Measurements from ENCODE around the gene SLC15A5.

The SLC15A5 gene

DNA sequence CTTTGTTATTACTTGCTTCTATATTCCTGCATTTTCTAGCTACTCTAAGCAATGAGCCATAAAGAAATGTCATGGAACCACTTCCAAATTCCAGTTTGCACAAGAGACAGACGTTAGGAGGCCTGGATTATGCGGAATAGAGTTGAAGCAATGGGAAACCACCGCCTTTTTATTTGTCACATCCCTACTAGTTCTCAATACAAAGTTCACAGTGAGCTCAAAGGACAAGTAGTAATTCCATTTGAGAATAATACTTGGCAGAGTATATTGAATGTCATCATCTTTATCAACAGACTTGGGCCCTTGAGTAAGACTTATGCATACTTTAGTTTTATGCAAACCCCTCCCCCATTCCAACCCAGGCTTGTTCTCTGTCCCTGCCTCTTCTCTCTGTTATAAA is 3.7 kb upstream of the SLC15A5 start:
- DNase-seq, result no peak
- TF ChIP-seq, protein P1, sequence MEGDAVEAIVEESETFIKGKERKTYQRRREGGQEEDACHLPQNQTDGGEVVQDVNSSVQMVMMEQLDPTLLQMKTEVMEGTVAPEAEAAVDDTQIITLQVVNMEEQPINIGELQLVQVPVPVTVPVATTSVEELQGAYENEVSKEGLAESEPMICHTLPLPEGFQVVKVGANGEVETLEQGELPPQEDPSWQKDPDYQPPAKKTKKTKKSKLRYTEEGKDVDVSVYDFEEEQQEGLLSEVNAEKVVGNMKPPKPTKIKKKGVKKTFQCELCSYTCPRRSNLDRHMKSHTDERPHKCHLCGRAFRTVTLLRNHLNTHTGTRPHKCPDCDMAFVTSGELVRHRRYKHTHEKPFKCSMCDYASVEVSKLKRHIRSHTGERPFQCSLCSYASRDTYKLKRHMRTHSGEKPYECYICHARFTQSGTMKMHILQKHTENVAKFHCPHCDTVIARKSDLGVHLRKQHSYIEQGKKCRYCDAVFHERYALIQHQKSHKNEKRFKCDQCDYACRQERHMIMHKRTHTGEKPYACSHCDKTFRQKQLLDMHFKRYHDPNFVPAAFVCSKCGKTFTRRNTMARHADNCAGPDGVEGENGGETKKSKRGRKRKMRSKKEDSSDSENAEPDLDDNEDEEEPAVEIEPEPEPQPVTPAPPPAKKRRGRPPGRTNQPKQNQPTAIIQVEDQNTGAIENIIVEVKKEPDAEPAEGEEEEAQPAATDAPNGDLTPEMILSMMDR (IDR thresholded peaks at IDR 0.05; ENCODE audit: low read depth, low read length), result no peak
- no peaks in the 10 kb centered on the region for H3K9me3 ChIP-seq
- H3K27me3 ChIP-seq, result no peaks in the 10 kb centered on the region
- H3K4me1 ChIP-seq, result no peaks in the 10 kb centered on the region
- no peak overlapping the region for H3K4me3 ChIP-seq (ENCODE audit: low read depth, low read length)
- H3K36me3 ChIP-seq, result no peaks in the 10 kb centered on the region

DNA sequence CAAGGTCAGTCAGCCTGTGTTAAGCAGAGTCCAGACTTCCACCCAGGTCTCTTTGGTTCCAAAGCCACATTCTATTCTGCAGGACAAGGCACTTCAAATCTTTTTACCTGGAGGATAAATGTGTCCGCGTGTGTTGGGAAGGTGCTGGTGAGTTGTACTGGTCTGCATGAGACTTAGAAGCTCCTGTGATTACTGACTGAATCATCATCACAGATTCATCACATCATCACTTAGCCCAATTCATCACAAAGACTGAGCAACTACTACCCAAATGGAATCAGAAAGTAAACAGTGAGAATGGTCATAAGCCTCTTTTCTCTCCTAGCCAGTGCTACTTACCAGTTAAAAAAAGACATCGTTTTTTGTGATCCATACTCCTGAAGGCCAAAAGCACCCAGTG is 5.3 kb downstream of the SLC15A5 start:
- TF ChIP-seq, protein P1 (IDR thresholded peaks at IDR 0.05; ENCODE audit: low read depth, low read length), result no peak
- Histone ChIP-seq H3K4me1 (no peaks in the 10 kb centered on the region), H3K4me3 (ENCODE audit: low read depth, low read length) (no peak overlapping the region), H3K27me3 (no peaks in the 10 kb centered on the region), H3K9me3 (no peaks in the 10 kb centered on the region), H3K36me3 (no peaks in the 10 kb centered on the region)
- DNase-seq, result no peak

DNA sequence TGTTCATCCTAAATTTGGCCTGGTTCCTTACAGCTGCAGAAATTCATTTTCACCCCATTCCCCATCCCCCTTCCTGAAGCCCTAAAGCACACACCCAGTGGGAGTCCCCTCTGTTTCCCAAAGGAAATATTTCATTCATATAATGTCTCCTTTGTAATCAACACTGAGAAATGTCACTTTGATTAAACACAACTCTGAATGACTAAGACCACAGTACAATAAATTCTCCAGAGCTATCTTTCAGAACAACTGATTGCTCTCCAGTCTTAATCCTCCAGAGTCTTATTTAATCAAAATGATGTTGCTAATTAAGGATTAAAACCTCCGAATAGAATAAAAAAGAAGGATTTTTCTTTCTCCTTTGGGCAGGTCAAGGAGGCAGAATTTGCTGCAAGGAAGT is 6.4 kb downstream of the SLC15A5 start:
- Histone ChIP-seq H3K4me1 (no peaks in the 10 kb centered on the region), H3K36me3 (no peaks in the 10 kb centered on the region), H3K27me3 (no peaks in the 10 kb centered on the region), H3K9me3 (no peaks in the 10 kb centered on the region), H3K4me3 (ENCODE audit: low read depth, low read length) (no peak overlapping the region)
- no peak for DNase-seq
- TF ChIP-seq, protein P1 (IDR thresholded peaks at IDR 0.05; ENCODE audit: low read depth, low read length), result no peak

DNA sequence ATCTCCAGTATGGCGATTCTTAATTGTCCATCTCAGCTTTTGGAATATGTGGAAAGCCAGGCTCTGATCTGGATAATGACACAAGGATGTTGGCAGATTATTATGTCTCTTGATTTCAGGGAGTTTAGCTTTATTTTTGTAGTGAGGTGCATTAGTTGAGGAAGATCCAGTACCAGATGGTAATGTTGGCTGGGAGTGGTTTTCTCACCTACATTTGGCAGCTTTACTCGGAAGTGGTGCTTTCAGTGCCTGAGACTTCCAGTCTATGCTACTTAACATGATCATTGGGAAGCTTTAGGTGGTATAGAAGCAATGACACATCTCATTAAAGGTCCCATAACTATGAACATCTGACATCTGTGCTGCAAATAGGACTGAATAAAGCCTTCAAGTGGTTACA is 7.5 kb downstream of the SLC15A5 start:
- Histone ChIP-seq H3K4me3 (ENCODE audit: low read depth, low read length) (no peak overlapping the region), H3K27me3 (no peaks in the 10 kb centered on the region), H3K9me3 (no peaks in the 10 kb centered on the region), H3K36me3 (no peaks in the 10 kb centered on the region), H3K4me1 (no peaks in the 10 kb centered on the region)
- TF ChIP-seq, protein P1 (IDR thresholded peaks at IDR 0.05; ENCODE audit: low read depth, low read length), result no peak
- no peak for DNase-seq

DNA sequence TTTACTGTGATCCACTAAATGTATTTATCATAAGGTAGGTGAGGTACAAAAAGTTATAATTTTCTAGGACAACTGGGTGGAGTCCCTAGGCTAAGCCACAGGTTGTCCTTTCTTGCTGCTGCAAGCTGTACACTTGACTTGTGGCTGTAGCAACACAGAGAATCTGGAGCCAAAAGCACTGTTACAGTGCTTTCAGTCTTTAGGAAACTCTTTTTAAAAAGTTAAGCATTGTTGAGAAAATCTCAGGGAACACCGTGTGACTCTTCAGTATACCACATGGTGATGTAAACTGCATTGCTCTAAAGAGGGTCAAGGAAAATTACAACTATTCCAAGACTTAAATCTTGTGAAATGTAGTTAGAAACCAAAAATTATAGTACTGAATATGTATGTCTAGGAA is 11.4 kb downstream of the SLC15A5 start:
- Histone ChIP-seq H3K4me3 (ENCODE audit: low read depth, low read length) (no peak overlapping the region), H3K4me1 (no peaks in the 10 kb centered on the region), H3K9me3 (no peaks in the 10 kb centered on the region), H3K36me3 (no peaks in the 10 kb centered on the region), H3K27me3 (no peaks in the 10 kb centered on the region)
- TF ChIP-seq, protein P1 (IDR thresholded peaks at IDR 0.05; ENCODE audit: low read depth, low read length), result no peak
- no peak for DNase-seq

DNA sequence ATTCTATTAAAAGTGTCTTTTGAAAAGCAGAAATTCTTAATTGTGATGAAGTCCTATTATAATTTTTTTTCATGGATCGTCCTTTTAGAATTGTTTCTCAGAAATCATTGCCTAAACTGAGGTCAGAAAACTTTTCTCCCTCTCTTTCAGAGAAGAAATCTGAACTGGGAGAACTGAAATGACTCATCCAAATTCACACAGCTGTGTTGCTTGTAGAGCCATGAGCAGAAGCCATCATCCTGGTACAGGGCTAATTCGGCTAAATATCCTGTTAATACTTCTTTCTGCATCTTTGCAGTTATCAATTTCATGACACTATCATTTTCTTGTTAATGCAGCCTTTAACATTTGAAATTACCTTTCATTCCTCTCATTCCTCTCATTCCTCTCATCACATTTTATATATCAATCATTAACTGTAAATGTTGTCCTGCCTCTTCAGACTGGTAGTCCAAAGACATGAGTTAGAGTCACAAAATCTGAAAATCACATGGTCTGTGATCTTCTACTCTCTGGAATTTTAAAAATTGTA is 15.5 kb downstream of the SLC15A5 start:
- no peaks in the 10 kb centered on the region for H3K4me1 ChIP-seq
- H3K27me3 ChIP-seq, result no peaks in the 10 kb centered on the region
- H3K4me3 ChIP-seq (ENCODE audit: low read depth, low read length), result no peak overlapping the region
- TF ChIP-seq, protein P1 (IDR thresholded peaks at IDR 0.05; ENCODE audit: low read depth, low read length), result no peak
- H3K36me3 ChIP-seq, result no peaks in the 10 kb centered on the region
- no peaks in the 10 kb centered on the region for H3K9me3 ChIP-seq
- DNase-seq, result no peak
